GM18951 (cell line): ENCODE data around the gene CEACAM3.

Experiments
- POLR2A ChIP-seq: IDR thresholded peaks from 4 replicates; pipeline ENCODE4 v1.6.1; 2011; ENCODE audit warnings: mild to moderate bottlenecking; ENCODE audit not compliant: insufficient read length, insufficient read depth; ENCODE audit errors: extremely low read depth
- in situ Hi-C: fragments of 300-500 bp; cut with MboI; formaldehyde crosslinking; loops from one replicate; pipeline ENCODE4 v1.12.0; 2022; ENCODE audit warnings: low sequenced_read_pairs, mixed read lengths, inconsistent platforms; ENCODE audit not compliant: unreplicated experiment

The CEACAM3 gene

DNA sequence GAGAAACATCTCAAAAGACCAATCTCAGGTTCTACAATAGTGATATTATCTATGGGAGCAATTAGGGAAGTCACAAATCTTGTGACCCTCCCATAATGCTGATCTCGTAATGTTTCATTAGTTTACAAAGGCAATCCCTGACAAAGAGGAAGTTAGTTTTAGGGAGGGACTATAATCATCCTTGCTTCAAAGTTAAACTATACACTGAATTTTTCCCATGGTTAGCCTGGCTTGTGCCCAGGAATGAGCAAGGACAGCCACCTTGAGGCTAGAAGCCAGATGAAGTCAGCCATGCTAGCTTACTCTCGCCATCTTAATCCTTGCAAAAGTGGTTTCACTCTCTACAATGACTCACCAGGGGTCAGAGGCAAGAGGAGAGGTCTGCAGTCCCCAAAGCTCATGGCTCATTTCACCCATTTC, 5.4 kb downstream of the CEACAM3 start:
- TF ChIP-seq POLR2A, result no peak
- in situ Hi-C loops, result no loop called here

DNA sequence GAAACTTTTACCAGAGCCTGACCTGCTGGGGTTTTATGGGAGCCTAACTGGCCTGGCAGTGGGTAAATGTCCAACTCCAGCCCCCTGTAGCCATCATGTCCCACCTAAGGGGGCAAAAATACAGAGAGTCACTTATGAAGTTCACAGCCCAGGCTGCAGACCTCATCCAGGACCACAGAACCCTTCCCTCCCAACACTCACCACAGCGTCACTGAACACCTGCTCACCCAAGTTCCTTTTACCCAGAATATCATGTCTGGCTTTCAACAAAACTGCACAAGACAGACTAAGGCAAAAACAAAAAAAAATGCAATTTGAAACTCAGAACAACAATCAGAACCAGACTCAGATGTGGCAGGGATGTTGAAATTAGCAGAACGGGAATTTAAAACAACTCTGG, 6.4 kb downstream of the CEACAM3 start:
- no peak for TF ChIP-seq POLR2A
- in situ Hi-C loops, result no loop called here

GRCh38 chr19:41804336-41804735, 7.9 kb downstream of the CEACAM3 start:
- TF ChIP-seq POLR2A, result no peak
- in situ Hi-C loops, result no loop called here

- TF ChIP-seq POLR2A, result no peak
- in situ Hi-C loops, result no loop called here
Observed at GRCh38 chr19:41807176-41807575, 10.8 kb downstream of the CEACAM3 start.

GRCh38 chr19:41808663-41809566, 12.5 kb downstream of the CEACAM3 start:
- no peak for TF ChIP-seq POLR2A
- in situ Hi-C loops, result no loop called here

- no peak for TF ChIP-seq POLR2A
- in situ Hi-C loops, result no loop called here
Observed at GRCh38 chr19:41810301-41810700, 13.9 kb downstream of the CEACAM3 start.

GRCh38 chr19:41811036-41811435, 14.6 kb downstream of the CEACAM3 start:
- TF ChIP-seq POLR2A, result no peak
- in situ Hi-C loops, result no loop called here

GRCh38 chr19:41811981-41812380, 15.6 kb downstream of the CEACAM3 start:
- no peak for TF ChIP-seq POLR2A
- in situ Hi-C loops, result no loop called here

- TF ChIP-seq POLR2A, result no peak
- in situ Hi-C loops, result no loop called here
Observed at GRCh38 chr19:41813911-41814310, 17.5 kb downstream of the CEACAM3 start.

- no peak for TF ChIP-seq POLR2A
- in situ Hi-C loops, result no loop called here
Observed at GRCh38 chr19:41815301-41815700, 18.9 kb downstream of the CEACAM3 start.

GRCh38 chr19:41816761-41817160, 20.4 kb downstream of the CEACAM3 start:
- in situ Hi-C loops, result no loop called here
- no peak for TF ChIP-seq POLR2A

GRCh38 chr19:41821003-41821735, 24.8 kb downstream of the CEACAM3 start:
- in situ Hi-C loops, result no loop called here
- no peak for TF ChIP-seq POLR2A

GRCh38 chr19:41837981-41838708, 41.8 kb downstream of the CEACAM3 start:
- in situ Hi-C loops, result no loop called here
- TF ChIP-seq POLR2A, result no peak

DNA sequence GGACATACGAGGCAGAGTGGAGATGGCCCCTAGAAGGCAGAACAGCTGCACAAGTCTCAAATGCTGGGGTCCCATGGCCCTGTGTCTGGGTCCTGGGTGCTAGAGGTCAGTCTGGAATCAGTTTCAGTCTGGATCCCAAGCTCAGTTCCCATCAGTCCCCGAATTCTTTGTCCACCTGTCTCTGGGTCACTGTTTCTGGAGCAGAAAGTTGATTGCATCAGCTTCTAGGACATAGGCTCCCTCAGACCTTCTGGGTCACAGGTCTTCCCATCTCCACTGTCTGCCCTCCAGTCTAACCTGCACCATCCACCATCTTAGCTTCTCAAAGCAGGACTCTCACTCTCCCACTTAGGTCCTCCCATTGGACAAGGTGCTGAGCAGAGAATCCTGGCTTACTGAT, 42.8 kb downstream of the CEACAM3 start:
- in situ Hi-C loops, result no loop called here
- TF ChIP-seq POLR2A, result no peak

GRCh38 chr19:41843371-41843770, 47.0 kb downstream of the CEACAM3 start:
- TF ChIP-seq POLR2A, result no peak
- in situ Hi-C loops, result no loop called here
